ENCODE data around the gene SPNS1.

GRCh38 chr16:28964496-28964895 is 10.1 kb upstream of the SPNS1 start:
- TF ChIP-seq EZH2 (optimal IDR thresholded peaks at IDR 0.05; ENCODE audit: low read depth, low read length) (no peak), CTCF (IDR thresholded peaks at IDR 0.05; ENCODE audit: low read length) (no peak)
